GM19452 (cell line): ENCODE measurements around the gene IER5L.
A peak's percentile ranks its signal among the peaks of the same experiment; 100 is the strongest.

ENCODE experiments used
- ATAC-seq: cut with Tn5 transposase; IDR thresholded peaks from one replicate; pipeline ENCODE4 v1.9.1; 2021; ENCODE audit not compliant: unreplicated experiment

IER5L gene

GRCh38 chr9:129182122-129182521 lies 4.1 kb upstream of the IER5L start:
- ATAC-seq, result no peak

GRCh38 chr9:129181246-129181645 lies 3.2 kb upstream of the IER5L start:
- no peak for ATAC-seq

- no peak for ATAC-seq
Measured at GRCh38 chr9:129178568-129179382, 714 bp upstream of the IER5L start.

GRCh38 chr9:129177443-129177790 lies 644 bp downstream of the IER5L start:
- ATAC-seq, result peak; percentile 12

GRCh38 chr9:129176701-129177442 lies 1.2 kb downstream of the IER5L start:
- ATAC-seq, result no peak

- ATAC-seq, result no peak
Measured at GRCh38 chr9:129175825-129176633, 2.0 kb downstream of the IER5L start.

DNA sequence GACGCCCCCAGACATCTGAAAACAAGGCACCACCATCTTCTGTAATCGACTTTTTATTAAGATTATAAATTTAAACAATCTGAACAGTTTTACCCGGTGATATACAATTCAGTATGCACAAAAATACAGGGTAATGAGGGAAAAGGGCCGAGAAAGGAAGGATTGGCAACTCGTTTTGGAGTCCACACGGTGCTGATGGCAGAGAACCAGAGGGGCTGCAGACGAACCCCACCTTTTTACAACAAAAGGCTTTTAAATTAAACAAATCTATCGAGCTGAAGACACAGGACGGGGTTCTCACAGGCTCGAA lies 2.6 kb downstream of the IER5L start:
- no peak for ATAC-seq

DNA sequence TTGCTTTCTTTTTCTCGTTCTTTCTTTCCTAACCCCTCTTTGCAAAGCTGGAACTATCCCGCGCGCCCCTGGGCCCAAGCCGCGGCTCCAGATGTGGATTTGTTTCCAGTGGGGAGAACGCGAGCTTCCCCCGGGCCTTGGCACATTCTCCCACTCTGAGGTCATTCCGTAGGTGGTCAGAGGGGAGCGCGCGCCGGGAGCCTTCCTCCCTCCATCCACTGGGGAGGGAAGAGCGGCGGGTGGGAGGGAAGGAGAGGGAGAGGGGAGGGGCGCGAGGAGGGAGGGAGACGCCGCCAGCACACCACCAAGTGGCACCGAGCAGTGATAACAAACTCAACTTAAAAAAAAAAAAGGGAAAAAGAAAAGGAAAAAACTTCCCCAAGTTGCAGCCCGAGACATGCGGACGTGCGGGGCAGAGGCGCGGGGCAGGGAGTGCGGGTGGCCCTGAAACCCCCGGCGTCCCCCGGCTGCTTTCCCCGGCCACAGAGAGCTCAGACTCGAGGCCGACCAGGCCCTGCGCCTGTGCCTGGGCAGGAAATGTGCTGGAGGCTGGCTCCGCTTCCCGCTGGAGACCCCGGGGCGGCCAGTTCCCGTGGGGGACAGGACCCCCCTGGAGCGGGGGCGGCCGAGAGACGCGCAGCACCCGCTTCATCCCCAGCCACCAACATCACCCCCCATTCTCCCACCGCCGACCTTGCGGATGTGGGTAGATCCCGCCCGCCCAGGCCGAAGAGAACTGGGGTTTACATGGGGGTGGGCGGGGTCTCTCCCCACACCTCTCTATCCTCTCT lies 3.1 kb downstream of the IER5L start:
- ATAC-seq, result no peak

DNA sequence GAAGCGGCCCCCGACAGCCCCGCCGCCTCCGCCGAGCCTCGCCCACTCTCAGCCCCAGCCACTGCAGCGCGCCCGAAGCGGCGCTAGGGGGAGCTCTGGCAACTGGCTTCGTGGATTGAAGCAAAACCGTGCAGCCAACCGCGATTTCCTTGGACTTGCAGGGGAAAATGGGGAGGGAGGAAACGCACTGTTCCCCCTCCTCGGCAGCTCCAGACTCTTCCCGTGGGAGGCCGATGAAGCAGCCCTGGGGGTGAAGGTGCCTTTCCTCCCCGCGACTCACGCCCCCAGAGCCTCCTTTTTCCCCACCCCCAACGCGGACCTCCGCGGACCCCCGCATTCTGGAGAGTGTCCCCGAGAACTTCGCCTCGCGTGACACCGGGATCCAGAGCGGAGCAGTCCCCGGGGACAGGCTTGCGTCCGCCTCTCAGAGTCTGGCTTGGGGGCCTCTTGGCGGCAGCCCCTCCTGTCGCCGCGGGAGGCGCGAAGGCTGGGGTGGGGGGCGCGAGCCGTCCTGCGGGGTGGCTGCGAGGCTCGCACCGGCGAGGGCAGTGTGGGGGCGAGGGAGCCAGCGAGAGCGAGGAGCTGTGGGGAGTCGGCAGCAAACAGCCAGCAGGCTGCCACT lies 3.8 kb downstream of the IER5L start:
- no peak for ATAC-seq

DNA sequence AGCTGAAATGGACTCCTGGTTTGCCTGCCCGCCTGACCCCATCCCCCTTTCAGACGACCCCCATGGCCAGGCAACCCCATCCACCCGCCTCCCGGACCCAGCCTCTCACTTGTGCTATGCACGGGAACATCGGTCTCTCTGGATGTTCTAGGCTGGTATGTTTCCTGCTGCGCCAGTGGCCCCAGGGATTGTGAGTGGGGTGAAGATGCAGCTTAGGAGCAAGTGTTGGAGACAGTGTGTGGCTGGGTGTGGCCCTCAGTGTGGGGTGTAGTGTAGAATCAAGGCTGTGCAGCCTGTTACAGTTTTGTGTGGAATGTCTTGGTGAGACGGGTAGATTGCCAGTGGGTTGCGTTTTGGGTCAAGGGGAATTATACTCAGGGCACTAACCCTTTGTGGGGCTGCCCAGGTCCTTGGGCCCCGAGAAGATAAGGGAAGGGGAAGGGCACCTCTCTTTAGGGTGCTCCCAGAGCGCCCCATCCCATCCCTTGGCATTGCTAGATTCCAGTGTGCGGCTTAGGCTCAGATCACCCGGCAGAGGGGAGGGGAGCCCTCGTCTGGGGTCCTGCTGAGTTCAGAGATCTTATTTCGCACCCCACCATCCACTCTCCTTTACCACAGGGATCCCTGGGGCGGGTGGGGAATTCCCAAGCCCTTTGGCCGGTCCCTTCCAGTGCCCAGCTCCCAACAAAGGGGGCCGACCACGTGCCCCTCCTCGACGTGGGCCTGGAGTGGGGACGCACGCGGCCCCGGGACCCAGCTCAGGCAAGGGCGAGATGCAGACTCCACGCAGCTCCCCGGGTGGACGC lies 4.6 kb downstream of the IER5L start:
- ATAC-seq, result no peak

DNA sequence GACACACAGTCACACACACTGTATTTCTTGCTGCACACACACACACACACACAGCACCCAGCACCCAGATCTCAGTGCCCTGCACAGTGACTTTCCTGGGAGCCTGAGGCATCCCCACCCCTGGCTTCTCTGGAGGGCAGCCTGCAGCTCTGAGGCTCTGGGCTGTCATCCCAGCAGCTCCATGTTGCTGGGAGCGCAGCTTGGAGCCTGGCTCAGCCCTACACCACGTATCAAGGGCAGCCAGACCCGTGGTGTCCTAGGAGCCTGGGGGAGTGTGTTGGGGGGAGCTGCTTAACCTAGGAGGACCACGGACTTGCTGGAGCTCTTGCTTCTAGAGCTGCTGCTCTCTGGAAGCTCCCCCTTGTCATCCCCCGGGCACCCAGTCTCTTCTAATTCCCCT lies 5.2 kb downstream of the IER5L start:
- ATAC-seq, result no peak

- no peak for ATAC-seq
Measured at GRCh38 chr9:129171993-129172751, 5.9 kb downstream of the IER5L start.

DNA sequence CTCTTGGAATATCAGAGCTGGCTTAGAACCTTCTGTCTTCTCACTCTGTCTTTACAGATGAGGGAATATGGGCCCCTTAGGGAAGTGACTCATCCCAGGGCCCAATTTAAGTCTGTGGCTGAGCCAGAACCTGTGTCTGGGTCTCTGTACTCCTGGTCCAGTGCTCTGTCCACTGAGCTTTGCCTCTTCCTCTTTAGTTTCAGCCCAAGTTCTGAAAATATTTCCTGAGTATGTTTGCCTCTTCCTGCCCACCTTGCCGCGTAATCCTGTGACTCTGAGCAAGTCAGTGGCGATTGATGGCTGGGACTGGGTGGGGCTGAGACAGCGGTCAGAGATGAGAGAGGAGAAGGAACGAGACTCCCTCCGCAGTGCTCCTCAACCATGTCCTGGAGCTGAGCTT lies 7.8 kb downstream of the IER5L start:
- ATAC-seq, result no peak

- ATAC-seq, result no peak
Measured at GRCh38 chr9:129166623-129167557, 11.2 kb downstream of the IER5L start.

GRCh38 chr9:129165198-129165597 lies 12.9 kb downstream of the IER5L start:
- ATAC-seq, result no peak

- ATAC-seq, result no peak
Measured at GRCh38 chr9:129164246-129164930, 13.7 kb downstream of the IER5L start.

- no peak for ATAC-seq
Measured at GRCh38 chr9:129163753-129164152, 14.3 kb downstream of the IER5L start.
